Ishikawa (cell line): ENCODE data around the gene MEFV.

Experiments used
- CREB1 ChIP-seq: IDR thresholded peaks from 2 replicates; pipeline ENCODE4 v1.6.1; 2012; ENCODE audit warnings: low read depth
- EP300 ChIP-seq: IDR thresholded peaks from 2 replicates; pipeline ENCODE4 v1.6.1; 2012; ENCODE audit warnings: borderline replicate concordance
- FOXM1 ChIP-seq: IDR thresholded peaks from 2 replicates; pipeline ENCODE4 v1.6.1; 2012; ENCODE audit warnings: low read depth, borderline replicate concordance
- NFIC ChIP-seq: IDR thresholded peaks from 2 replicates; pipeline ENCODE4 v1.6.1; 2012
- RAD21 ChIP-seq: IDR thresholded peaks from 2 replicates; pipeline ENCODE4 v1.6.1; 2012; ENCODE audit warnings: low read depth
- TAF1 ChIP-seq: IDR thresholded peaks from 2 replicates; pipeline ENCODE4 v1.6.1; 2012; ENCODE audit warnings: low read depth, mild to moderate bottlenecking
- TCF12 ChIP-seq: IDR thresholded peaks from 2 replicates; pipeline ENCODE4 v1.6.1; 2012; ENCODE audit warnings: low read depth
- YY1 ChIP-seq: IDR thresholded peaks from 2 replicates; pipeline ENCODE4 v1.6.1; 2012; ENCODE audit warnings: low read depth
- ZBTB7A ChIP-seq: IDR thresholded peaks from 2 replicates; pipeline ENCODE4 v1.6.1; 2012; ENCODE audit warnings: low read depth
- TF ChIP-seq, protein P1 (sequence below): IDR thresholded peaks from 2 replicates; pipeline ENCODE4 v1.6.1; 2012

- TF ChIP-seq, protein P1, sequence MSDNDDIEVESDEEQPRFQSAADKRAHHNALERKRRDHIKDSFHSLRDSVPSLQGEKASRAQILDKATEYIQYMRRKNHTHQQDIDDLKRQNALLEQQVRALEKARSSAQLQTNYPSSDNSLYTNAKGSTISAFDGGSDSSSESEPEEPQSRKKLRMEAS, result peak; percentile 48; the same call in 1 of the 2 replicates
- TF ChIP-seq TCF12 (no peak), RAD21 (no peak), ZBTB7A (no peak), TAF1 (peak; percentile 61), CREB1 (peak; percentile 84), FOXM1 (no peak), NFIC (peak; percentile 94), YY1 (peak; percentile 61), EP300 (peak; percentile 11; the same call in 1 of the 2 replicates)
Observed at GRCh38 chr16:3234857-3235561, 21.4 kb downstream of the MEFV start, which contains the start of gene ZNF200.
